ENCODE data around the gene SMAD5.
A peak's percentile ranks its signal among the peaks of the same experiment; 100 is the strongest.

SMAD5 gene

DNA sequence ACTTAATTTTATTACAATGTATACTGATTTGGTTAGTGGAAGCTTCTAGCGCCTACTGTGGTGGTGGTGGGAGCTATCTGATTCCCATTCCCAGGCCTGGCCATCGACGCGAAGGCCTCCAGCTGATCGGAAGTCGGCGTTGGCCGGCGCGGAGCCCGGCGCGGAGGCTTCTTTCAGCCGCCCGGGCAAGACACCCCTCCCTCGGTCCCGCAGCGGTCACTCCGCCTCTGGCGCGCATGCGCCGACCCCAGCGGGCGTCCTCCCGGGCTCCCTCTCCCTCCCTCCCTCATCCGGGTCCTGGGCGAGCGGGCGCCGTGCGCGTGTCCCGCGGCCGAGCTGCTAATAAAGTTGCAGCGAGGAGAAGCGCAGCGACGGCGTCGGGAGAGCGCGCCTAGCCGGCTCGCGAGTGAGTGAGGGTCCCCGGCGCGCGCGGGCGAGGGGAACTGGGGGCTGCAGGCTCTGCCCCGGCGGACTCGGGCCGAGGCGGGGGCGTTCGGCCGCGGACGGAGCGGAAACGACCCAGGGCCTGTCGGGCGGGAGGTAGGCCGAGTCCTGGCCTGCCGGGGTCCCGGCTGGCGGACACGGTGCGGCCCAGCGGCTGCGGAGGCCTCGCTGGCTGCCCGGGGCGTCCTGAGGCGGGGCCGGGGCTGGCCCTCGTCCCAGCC lies at the start of gene SMAD5:
TSS of gene SMAD5 (plus strand) at position 289 of the 665 bp plus-strand sequence. CDS start 20,916 bp downstream, outside the sequence.
- DNase-seq: peak; percentile 59

DNA sequence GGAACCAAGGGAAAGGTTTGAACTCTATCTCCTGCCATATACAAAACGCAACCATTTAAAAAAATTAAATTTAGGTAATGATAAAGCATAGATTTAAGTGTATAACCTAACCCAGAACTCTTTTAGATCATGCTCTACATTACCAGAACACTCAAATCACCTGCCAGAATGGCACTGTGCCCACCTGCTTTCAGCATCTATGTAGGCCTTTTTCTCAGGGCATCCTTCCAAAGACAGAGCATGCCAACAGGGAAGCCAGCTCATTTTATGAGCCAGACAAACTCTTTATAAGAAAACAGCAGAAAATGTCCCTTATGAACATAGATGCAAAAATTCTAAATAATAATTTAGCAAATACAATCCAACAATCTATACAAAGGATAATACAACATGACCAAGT lies 47.9 kb upstream of the SMAD5 start:
- DNase-seq: no peak

DNA sequence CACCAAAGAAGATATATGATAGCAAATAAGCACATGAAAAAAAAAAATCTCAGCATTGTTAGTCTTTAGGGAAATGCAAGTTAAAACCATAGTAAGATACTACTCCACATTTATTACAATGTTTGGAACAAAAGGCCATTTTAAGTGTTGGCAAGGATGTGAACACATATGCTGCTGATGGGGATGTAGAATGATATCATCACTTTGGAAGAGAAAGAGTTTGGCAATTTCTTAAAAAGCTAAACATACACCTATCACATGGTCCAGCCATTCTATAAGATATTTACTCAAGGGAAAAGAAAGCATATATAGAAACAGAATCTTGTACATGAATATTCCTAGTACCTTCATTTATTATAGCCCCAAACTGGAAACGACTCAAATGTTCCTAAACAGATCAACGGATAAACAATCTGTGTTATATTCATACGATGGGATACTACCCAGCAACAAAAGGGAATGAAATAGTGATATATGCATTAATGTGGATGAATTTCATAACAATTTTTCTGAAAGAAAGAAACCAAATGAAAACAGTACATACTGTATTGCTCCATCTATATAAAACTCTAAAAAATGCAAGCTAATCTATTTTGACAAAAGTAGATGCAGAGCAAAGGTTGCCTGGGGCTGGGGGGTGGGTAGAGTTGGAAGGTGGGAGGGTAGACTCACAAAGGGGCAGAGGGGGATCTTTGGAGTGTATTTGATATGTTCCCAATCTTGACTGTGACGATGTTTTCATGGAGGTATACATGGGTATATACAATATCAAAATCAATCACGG lies 45.7 kb upstream of the SMAD5 start:
- no peak for DNase-seq

DNA sequence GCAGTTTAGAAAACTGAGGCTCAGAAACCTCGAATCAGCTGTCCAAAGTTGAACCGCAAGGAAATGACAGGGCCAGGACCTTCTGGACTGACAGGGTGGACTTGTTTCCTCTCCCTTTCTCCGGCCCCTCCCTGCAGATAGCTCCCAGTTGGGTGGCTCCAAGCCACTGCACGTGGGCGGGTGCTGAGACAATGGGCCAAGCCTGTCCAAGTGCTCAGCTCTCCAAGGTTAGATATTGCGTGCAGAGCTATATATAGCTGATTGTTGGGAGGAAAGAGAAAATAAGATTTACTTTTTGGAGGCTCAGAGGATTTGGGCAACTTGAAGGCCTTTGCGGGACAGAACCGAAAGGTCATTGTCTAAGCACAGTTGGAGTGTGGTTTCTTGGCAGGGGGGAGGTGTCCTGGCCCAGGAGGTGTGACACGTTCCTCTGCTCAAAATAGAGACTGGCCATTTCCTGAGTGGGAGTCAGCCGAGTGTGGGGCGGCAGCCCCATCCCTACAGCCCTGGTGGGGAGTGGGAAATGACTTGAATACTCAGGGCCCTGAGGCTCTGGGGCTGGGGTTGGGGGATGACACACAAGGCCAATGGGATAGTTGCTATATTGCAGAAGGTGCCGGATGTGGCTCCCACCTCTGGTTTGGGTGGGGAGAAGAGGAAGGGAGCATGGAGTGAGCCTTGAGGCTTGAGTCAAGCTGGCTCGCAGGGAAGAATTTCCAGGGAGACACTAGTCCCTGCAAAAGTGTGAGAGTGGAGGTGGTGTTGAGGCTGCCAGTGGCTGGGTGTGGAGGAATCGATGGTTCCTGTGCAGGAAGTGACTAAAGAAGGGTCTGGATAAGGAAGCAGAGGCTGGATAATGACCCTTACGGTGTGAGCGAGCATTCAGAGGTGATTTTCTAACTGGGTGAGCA lies 44.4 kb upstream of the SMAD5 start:
- DNase-seq: no peak

DNA sequence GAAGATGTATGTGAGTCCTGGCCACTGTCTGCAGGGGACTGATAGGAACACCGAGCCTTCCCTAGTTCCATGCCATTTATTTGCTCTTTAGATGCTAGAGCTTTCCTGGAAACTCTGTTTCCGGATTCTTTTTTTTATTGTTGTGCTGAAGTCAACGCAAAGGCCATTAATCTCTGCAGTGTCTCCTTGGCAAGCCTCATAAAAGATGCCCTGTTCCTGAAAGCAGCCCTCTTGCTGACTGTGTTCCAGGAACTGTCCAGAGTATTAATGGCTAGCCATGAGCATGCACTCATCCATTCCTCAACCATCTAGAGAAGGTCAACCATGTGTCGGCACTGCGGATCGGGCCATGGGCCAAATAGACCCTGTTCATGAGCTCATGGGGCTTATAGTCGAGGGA lies 42.9 kb upstream of the SMAD5 start:
- DNase-seq: no peak

DNA sequence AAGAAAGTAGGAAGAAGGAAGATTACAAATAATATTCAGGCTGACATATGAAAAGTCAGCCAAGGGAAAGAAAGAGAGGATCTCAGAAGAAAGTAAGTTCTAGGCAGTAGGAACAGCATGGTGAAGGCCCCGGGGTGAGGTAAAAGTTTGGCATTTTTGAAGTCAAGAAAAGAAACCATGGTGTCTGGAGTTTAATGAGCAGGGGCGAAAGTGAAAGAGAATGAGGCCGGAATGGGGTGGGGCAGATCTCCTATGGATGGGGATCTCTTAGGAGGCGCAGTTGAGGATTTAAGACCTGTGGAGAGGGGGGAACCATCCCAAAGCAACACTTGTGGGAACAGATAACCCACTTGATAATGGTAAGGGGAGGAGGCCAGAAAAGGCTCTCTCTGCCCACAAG lies 42.3 kb upstream of the SMAD5 start:
- DNase-seq: no peak

DNA sequence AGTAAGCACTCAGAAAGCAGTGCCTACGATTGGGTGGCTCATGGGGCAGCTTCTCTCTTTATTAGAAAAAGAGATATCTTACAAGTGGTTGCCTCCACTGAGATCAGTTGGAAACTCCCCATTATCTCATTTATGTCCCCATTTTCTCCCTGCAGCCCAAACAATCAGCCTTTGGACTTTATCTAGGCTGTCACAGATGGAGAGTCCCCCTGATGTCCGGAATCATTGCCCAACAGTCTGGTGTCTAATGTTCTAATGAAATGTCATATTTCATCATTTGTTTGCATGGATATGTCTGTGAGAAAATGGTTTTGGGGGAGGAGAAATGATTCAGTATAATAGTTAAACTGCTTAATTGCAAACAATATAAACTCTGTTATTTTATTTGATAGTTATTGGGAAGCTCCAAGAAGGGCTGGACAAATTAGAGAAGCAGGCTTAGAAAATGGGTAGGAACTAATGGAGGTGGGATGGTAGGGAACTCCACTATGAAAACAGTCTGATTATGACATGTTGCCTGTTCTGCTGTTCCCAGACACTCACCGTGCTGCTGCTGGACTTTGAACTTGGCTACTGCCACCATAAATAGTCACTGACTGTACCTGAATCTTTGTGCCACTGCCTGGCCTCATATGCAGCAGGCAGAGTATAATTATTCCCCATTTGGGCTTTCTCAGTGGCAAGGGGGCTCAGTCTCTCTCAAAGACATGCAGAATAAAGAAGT lies 38.3 kb upstream of the SMAD5 start:
- DNase-seq: no peak

DNA sequence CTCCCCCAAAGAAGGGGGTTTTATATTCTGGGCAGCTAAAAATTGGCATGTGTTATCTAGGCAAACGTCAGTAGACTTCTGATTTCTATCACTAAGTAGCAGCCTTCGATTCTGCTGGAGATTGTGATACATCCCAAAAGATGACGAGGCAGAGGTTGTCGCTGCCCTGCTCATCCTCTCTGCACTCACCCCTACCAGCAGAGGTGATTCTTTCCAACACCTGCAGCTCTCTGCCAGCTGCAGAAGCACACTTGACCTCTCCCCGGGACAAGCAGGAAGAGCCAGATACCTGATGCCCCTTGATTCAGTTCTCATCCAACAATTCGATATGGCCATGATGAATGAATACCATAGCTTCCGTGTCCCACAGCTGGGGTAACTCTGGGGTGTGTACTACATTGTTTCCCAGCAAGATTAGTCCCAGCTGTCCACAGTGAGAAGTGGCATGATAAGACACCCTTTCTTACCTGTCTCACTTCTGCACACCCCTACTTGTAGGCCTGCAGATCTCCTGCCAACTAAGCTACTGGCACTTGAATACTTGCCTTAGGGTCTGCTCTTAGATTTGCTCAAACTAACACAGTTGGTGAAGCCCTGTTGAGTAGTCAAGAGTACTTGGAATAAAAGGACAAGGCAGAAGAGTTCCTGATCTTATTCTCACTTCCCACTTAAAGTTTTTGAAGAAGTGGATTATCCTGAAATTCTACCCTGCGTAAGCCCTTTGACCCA lies 37.6 kb upstream of the SMAD5 start:
- no peak for DNase-seq

DNA sequence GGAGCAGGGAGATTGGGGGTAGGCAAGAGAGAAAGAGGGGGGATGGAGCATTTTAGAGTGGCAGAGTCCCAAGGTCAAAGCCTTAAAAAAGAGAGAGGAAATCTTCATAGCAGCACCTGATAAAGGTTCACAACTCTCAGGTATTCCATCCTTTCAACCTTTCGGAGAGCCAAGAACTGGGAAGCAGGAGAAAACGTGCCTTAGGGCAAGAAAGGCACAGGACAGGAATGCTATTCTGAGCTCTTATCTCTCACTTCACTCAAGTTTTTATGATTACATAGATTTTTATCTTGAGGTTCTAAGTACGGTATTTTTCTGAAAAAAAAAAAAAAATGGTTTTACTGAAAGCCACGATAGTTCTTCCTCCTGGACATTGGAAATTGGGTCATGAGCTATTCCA lies 34.5 kb upstream of the SMAD5 start:
- DNase-seq: no peak

DNA sequence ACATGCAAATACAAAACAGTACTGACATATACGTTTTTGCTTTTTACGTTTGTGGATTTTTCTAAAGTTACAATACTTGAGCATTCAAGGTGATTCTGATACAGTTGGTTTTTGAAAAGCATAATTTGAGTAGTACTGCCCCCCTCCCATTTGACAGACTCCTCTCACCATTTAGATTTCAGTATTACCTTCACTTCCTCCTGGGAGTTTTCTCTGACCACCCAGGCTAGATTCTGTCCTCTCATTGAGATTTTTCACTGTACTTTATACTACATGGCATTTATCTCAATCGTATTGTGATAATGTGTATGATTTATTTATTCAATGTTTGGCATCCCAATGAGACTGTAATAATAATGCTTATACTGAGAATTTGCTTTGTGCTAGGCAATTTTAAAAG lies 32.8 kb upstream of the SMAD5 start:
- no peak for DNase-seq

DNA sequence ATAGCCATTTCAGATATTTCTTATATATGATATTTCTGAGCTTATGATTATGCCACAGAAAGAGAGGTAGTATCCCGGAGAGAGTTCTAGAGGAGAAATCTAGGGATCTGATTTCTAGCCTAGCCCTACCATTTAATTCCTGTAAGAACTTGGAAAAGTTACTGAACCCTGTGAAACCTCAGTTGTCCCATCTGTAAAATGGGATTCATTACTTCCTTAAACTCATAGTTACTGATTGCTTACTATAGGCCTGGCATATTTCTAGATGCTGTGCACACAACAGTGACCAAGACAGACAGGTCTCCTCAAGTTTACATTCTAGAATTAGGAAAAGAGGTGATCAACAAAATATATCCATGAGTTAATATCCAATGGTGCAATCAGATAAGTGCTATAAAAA lies 30.8 kb upstream of the SMAD5 start:
- DNase-seq: no peak

DNA sequence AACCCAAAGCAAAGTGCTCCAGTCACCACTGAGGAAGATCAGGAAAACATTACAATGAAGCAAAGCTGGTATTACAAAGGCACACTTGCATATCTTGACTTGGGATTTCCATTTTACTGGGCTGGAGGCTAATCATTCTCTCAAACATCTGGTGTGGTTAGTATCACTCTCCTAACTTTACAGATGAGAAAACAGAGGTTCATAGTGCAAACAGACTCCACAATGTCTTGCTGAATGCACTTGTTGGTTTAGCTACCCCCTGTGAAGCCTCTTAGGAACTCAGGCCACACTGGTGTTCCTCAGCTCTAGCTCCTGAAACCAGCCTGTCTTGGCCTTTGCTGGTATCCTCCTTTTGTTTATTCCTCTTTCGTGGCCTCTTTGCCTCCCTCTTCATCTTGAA lies 29.5 kb upstream of the SMAD5 start:
- no peak for DNase-seq

DNA sequence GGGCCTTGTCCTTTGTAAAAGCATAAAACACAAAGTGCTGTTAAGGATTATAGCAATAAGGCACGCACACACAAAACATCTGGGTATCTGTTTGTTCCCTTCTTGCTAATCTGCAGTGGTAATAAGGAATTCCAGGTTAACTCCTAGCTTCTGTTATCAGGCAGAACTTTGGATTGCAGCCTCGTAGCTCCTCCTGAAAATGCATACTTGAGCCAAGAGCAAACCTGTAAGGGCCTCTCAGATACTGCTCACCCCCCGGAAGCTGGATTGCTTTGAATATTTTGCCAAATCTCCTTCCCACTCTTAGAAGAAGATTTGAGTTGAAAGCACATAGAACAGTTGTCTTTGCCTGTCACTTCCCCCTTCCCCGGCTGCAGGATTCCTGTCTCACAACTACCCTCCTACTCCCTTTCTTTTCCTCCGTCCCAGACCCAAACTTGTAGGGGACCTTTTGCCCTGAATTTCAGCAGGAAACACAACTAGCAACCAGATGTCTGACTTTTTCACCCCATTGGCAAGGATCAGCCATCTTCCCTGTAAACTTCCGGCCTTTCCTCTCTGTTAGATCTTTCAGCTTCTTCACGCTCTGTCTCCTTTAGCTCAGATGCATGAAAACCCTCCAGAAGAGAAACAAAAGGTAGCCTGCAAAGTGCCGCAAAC lies 28.2 kb upstream of the SMAD5 start:
- no peak for DNase-seq

DNA sequence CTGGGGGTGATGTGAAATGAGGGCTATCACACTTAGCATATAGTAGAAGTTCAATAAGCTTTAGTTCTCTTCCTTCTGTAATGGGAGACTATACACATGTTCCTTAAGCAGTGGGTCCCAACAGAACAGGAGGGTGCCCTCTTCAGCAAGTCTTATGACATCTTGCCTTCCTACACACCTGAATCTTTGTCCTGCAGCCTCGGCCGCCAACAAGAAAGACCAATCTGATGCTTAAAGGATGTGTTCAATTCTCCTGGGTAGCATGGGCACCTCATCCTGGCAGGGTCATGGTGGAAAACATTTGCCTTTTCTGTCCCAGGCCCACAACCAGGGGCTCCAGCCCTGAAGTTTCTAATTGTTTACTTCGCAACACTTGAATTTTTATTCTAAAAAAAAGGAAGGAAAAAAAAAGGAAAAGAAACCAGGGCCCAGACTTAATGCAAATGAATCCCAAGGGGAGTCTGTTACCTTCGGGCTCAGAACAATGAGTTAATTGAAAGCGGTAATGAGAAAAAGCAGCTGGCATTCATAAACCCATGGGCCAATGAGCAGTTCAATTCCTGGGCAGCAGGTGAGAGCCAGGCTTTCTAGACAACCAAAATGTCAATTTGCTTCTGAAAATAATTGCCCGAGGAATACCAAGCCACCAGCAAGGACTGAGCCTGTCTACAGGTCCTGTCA lies 26.2 kb upstream of the SMAD5 start:
- no peak for DNase-seq

DNA sequence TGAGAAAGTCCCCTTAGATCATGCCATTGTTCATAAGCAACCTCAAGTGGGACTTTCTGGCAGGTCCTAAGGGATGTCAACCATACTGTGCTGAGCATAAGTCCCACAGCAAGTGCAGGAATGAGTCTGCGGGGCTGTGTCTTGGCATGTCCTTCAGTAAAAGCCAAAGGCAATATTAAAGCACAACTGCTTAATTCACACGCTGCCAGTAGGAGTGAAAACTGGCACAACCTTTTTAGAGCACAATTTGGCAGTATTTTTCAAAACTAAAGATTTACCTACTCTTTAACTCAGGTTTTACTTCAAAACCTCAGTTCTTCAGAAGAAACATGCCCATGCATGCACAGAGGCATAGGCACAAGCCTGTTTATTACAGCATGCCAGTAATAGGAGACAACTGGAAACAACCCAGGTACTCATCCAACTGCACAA lies 24.4 kb upstream of the SMAD5 start:
- no peak for DNase-seq

DNA sequence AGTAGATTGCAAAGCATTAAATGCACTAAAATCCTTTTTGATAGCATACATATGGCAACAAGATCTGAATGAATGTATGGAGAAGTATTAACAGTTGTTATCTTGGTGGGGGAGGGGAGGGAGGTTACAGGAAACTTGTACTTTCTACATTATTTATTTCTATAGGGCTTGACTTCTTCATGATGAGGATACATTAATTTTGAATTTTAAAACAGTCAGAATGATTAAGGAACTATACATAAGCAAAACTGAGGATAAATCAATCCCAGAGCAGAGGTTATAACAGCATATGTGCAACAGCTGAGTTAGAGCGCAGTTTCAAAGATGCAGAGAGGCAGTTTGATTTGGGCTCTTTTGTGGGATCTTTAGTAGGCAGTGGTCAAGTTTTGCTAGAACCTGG lies 23.9 kb upstream of the SMAD5 start:
- no peak for DNase-seq

DNA sequence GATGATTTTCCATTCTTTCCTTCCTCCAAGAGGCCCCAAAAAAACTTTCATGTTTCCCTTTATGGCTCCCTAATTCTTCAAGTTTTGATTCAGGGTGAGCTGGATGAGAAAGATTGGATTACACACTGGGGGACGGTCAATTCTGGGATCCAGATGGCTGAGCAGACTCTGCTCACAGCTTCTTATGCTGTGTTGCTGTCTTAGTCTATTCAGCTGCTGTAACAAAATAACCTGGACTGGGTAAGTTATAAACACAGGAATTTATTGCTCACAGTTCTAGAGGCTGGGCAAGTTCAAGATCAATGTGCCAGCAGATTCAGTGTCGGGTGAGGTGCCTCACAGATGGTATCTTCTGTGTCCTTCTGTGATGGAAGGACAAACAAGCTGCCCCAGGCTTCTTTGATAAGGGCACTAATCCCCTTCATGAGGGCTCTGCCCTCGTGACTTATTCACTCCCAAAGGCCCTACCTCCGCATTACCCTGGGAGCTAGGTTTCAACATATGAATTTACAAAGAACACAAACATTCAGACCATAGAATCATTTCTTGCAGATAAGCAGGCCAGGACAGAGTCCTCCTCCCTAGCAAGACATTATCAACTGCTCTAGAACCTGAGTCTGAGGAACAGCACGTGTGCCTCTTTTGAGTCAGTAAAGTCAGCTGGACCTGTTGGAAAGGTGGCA lies 23.1 kb upstream of the SMAD5 start:
- DNase-seq: no peak

DNA sequence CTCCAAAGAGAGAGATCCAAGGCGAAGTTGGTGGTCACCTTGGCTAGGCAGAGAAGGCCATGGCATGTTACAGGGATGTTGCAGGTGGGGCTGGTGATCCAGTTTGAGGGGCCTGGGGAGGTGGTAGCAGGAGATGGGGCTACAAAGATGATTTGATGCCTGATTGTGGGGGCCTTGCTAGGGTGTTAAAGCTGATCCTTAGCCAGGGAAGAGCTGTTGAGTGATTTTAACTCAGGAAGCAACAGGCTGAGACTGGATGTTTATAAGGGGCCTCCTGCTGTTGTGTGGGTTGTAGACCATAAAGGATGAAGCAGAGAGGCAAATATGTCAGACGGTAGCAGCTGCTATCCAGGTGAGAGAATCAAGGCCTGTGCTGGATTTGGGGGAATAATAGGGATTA lies 19.0 kb upstream of the SMAD5 start:
- DNase-seq: no peak

DNA sequence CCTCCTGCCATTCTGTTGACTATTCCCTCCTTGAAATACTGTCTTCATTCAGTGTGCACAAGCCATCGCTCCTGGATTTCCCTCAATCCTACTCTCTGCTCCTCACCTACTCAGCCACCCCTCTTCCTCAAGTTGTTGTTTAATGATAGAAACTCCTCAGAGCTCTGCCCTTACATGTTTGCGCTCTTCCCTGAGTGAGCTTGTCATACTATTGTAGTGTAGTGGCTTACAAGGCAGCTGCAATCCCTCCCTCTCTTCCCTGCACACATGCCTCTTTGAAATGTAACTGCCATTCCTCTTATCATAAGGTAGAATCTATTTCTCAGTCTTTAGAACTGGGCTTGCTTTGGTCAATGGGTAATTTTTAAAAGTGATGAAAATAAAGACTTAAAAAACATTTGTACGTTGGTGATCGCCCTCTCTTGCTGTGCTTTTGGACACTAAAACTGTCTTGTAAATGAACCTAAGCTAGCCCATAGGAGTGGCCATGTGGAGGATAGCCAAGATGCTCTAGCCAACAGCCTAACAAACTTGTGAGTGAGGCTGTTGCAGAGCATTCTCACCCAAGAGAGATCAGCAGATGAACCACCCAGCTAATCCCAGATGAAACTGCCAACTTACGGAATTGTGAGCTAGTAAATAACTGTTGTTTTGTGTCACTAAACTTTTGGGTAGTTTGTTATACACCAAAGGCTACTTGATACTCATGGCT lies 18.1 kb upstream of the SMAD5 start:
- DNase-seq: no peak
